Stomach (tissue), 9 donors: ENCODE results near the gene ZMYND8. TPM values are rescaled to one million over a fixed set of nuclear protein-coding genes. Genes with fewer than 3 reads are reported as not detected.

Experiments used
- DNase-seq, 2 donors: peaks; one replicate each; pipeline versions ENCODE4 v3.0.0 to v3.0.0-alpha.2; 2013 to 2019
- H3K27ac ChIP-seq, 5 donors: fragments of 200-600 bp in 4 of 5; sonication (generic) in 4 of 5; one replicate each; pipeline ENCODE4 v1.5.1; 2013 to 2019; ENCODE audit warnings: mild to moderate bottlenecking in 1 of 5, moderate library complexity in 1 of 5
- H3K27me3 ChIP-seq, 3 donors: fragments of 200-600 bp; sonication (generic); one replicate each; pipeline ENCODE4 v1.5.1; 2017 to 2019; ENCODE audit warnings: mixed run types in 1 of 3
- H3K36me3 ChIP-seq, 4 donors: fragments of 200-600 bp; sonication (generic); 1 replicate in 3 of 4; 2 replicates in 1 of 4; pipeline ENCODE4 v1.5.1; 2016 to 2019
- H3K4me1 ChIP-seq, 4 donors: fragments of 200-600 bp; sonication (generic); one replicate each; pipeline ENCODE4 v1.5.1; 2016 to 2019
- H3K4me3 ChIP-seq, 4 donors: fragments of 200-600 bp; sonication (generic) in 3 of 4; one replicate each; pipeline ENCODE4 v1.5.1; 2016 to 2019; ENCODE audit warnings: mild to moderate bottlenecking in 1 of 4
- H3K9me3 ChIP-seq, 4 donors: fragments of 200-600 bp; sonication (generic); one replicate each; pipeline ENCODE4 v1.5.1; 2016 to 2019
- EP300 ChIP-seq: sonication (generic); formaldehyde crosslinking; IDR thresholded peaks from one replicate; pipeline ENCODE4 v1.6.1; 2017; ENCODE audit warnings: antibody characterized with exemption
- POLR2A ChIP-seq, 4 donors: fragments of 450-650 bp; IDR thresholded peaks; one replicate each; pipeline ENCODE4 v1.6.1; 2016; ENCODE audit warnings: antibody characterized with exemption in 4 of 4, control low read depth in 2 of 4, mild to moderate bottlenecking in 1 of 4, moderate library complexity in 1 of 4
- POLR2AphosphoS5 ChIP-seq, 3 donors: sonication (generic); formaldehyde crosslinking; IDR thresholded peaks; one replicate each; pipeline ENCODE4 v1.6.1; 2016; ENCODE audit warnings: antibody characterized with exemption in 3 of 3
- WGBS, 5 donors: extraction: QIAGEN DNeasy Blood & Tissue Kit in 3 of 5; methylation state at CpG; one replicate each; pipeline versions ENCODE4 v1.1.5 to v1.1.7; 2013 to 2018; 5-methylcytosine and 5-hydroxymethylcytosine counted together
- intact Hi-C: fragments of 100-400 bp; cut with DNase I; formaldehyde crosslinking; loops from one replicate; pipeline ENCODE4 v1.15.1; 2023; ENCODE audit warnings: low total_unique reads
- polyA plus RNA-seq, 3 donors: library from polyadenylated mRNA; stranded (reverse); fragments of 200-250 nt; gene quantifications; one replicate each; pipeline ENCODE4 v1.2.3, GENCODE V29; 2013
- total RNA-seq, 5 donors: library from RNA; depleted of rRNA; stranded (reverse); fragments of >200 nt; gene quantifications; one replicate each; pipeline versions ENCODE4 v1.1.0 to v1.2.3, GENCODE V29; 2014 to 2016
- TF ChIP-seq, protein P1 (sequence below), 7 experiments: fragments of 450-650 bp in 4 of 7; fragments of 200-600 bp in 3 of 7; sonication (generic) in 3 of 7; IDR thresholded peaks; one replicate each; pipeline ENCODE4 v1.5.1; 2016 to 2019; ENCODE audit warnings: antibody characterized with exemption in 7 of 7, control low read depth in 2 of 7, mild to moderate bottlenecking in 1 of 7
- donor health status: healthy with polysubstance abuse.
- donor health status: Bipolar disorder and iron deficiency.
- donor health status: healthy.

ZMYND8 gene
- total and polyA plus RNA-seq, 8 donors: 9.2 to 82.6 (median 39.4) TPM

DNA sequence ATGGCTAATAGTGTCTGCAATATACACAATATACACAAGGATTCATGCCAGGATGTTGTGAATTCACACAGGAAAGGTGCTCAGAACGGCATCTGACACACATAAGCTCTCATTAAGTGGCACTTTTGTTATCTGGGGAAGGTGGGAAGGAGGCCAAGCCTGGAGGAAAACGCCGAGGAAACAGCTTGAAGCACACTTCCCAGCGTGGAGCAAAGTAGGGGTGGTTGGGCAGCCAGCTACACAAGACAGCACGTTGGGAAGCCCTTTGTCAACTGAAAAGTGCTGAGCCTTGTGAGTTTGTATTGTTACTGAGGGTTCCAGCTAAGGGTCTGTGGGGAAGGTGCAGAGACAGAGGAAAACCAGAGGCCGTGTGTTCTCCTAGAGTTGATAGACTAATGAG is 181.0 kb downstream of the ZMYND8 start:
- 19 to 41% (median 23%) methylated on average over 6 of the region's 6 CpGs for WGBS, 5 donors
- TF ChIP-seq, protein P1, sequence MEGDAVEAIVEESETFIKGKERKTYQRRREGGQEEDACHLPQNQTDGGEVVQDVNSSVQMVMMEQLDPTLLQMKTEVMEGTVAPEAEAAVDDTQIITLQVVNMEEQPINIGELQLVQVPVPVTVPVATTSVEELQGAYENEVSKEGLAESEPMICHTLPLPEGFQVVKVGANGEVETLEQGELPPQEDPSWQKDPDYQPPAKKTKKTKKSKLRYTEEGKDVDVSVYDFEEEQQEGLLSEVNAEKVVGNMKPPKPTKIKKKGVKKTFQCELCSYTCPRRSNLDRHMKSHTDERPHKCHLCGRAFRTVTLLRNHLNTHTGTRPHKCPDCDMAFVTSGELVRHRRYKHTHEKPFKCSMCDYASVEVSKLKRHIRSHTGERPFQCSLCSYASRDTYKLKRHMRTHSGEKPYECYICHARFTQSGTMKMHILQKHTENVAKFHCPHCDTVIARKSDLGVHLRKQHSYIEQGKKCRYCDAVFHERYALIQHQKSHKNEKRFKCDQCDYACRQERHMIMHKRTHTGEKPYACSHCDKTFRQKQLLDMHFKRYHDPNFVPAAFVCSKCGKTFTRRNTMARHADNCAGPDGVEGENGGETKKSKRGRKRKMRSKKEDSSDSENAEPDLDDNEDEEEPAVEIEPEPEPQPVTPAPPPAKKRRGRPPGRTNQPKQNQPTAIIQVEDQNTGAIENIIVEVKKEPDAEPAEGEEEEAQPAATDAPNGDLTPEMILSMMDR (IDR thresholded peaks at IDR 0.05): no peak
- TF ChIP-seq POLR2AphosphoS5 (IDR thresholded peaks at IDR 0.05): no peak
- no peak for TF ChIP-seq POLR2A (IDR thresholded peaks at IDR 0.05)
- TF ChIP-seq EP300: no peak
- H3K27me3 ChIP-seq: no peaks in the 10 kb centered on the region
- H3K36me3 ChIP-seq: peaks cover 0 to 15% (median 9%) of the 10 kb centered on the region in 4 donors
- intact Hi-C loops: no loop called here
- H3K4me3 ChIP-seq: no peak overlapping the region
- H3K27ac ChIP-seq: no peak overlapping the region
- no peaks in the 10 kb centered on the region for H3K9me3 ChIP-seq
- peak; percentile 49 to 51 for DNase-seq
- H3K4me1 ChIP-seq: peaks cover 0 to 9% (median 6%) of the 10 kb centered on the region in 4 donors

DNA sequence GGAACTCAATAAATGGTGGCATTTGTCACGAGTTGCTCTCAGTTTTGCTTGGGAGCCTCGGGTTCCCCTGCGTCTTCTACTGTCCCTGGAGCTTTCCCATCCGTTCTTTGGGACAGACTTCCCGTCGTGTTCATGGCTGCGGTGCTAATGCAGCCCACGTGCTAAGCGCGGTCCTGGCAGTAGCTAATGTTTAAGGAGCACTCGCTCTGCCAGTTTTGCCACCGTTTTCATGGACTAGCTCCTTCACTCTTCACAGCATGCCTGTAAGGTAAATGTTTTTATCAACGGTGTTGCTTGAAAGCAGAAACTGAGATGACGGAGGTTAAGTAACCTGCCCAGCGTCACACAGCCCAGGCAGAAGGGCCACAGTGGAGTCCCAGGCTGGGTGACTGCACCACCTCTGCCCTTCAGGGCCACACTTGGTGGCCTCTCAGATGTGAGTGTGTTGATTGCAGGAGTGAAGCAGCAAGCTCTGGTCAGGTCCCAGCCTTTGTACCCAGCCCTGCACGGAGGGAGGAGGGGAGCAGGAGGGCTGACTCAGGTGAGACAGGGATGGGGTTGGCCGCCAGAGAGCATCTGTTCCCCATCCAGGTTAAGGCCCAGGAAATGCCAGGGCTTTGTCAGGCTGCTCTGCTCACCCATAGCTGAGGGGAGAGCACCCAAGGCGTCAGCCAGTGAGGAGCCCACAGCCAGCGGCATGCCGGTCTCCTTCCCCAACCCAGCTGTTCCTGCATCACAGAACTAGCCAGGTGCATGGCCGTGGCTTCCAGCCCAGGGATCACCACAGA is 181.8 kb downstream of the ZMYND8 start:
- H3K4me3 ChIP-seq: no peak overlapping the region
- peak in 1 of 2 donors; percentile 60 for DNase-seq
- no peaks in the 10 kb centered on the region for H3K9me3 ChIP-seq
- H3K27ac ChIP-seq: peak overlapping the region in 3 of 5 donors; percentile 9 to 32 (median 11)
- no peaks in the 10 kb centered on the region for H3K27me3 ChIP-seq
- peaks cover 0 to 8% (median 5%) of the 10 kb centered on the region in 4 donors for H3K36me3 ChIP-seq
- WGBS, 5 donors: 51 to 62% (median 61%) methylated on average over 21 of the region's 21 CpGs
- H3K4me1 ChIP-seq: peaks cover 0 to 9% (median 6%) of the 10 kb centered on the region in 4 donors
- intact Hi-C loops: no loop called here
- TF ChIP-seq EP300 (no peak), POLR2AphosphoS5 (IDR thresholded peaks at IDR 0.05) (no peak), POLR2A (IDR thresholded peaks at IDR 0.05) (no peak)
- TF ChIP-seq, protein P1 (IDR thresholded peaks at IDR 0.05): no peak

DNA sequence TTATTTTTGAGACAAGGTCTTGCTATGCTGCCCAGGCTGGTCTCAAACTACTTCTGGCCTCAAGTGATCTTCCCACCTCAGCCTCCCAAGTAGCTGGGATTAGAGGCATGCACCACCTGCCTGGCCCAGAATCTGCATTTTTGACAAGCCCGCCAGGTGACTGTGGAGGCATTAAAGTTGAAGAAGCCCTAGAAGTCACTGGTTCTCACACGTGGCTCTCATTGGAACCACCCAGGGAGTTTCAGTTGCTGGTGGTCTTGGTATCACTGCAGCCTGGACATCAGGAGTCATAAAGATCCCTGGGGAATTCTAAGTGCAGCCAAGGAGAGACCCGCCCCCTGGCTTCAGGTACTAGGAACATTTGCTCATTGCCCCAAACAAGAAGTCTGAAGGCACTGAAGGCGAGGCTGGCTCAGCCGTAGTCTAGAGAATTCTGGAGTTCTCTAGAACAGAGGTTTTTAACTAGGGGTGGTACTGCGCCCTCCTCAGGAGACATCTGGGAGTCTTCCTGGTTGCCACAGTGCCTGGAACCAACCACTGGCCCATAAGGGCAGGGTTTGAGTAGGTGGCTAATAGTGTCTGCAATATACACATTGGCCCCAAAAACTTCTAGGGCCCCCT is 182.8 kb downstream of the ZMYND8 start:
- peaks cover 0 to 8% (median 5%) of the 10 kb centered on the region in 4 donors for H3K36me3 ChIP-seq
- H3K9me3 ChIP-seq: no peaks in the 10 kb centered on the region
- H3K27ac ChIP-seq: no peak overlapping the region
- DNase-seq: no peak
- no peak for TF ChIP-seq EP300
- TF ChIP-seq, protein P1 (IDR thresholded peaks at IDR 0.05): no peak
- TF ChIP-seq POLR2A (IDR thresholded peaks at IDR 0.05): no peak
- no peak for TF ChIP-seq POLR2AphosphoS5 (IDR thresholded peaks at IDR 0.05)
- H3K4me3 ChIP-seq: no peak overlapping the region
- peaks cover 0 to 9% (median 6%) of the 10 kb centered on the region in 4 donors for H3K4me1 ChIP-seq
- no peaks in the 10 kb centered on the region for H3K27me3 ChIP-seq
- intact Hi-C loops: no loop called here
- WGBS, 5 donors: 85 to 94% (median 92%) methylated on average over 6 of the region's 6 CpGs

DNA sequence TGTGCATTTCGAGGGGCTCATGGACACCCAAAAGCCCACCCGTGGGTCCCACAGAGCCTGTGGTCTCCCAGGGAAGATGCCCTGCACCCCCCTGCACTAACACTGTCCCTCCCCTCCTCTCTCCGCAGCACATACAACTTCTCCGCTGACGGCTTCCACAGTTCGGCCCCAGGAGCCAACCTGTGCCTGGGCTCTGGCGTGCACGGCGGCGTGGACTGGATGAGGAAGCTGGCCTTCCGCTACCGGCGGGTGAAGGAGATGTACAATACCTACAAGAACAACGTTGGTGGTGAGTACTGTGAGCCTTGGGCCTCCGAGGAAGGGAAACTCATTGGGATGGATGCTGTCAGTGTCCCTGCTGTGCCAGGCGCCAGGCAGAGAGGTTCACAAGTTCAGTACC is 183.9 kb downstream of the ZMYND8 start:
- intact Hi-C loops: no loop called here
- no peak overlapping the region for H3K4me3 ChIP-seq
- H3K4me1 ChIP-seq: peaks cover 0 to 9% (median 6%) of the 10 kb centered on the region in 4 donors
- no peak for DNase-seq
- TF ChIP-seq, protein P1 (IDR thresholded peaks at IDR 0.05): no peak
- H3K27me3 ChIP-seq: no peaks in the 10 kb centered on the region
- 89 to 94% (median 90%) methylated on average over 16 of the region's 16 CpGs for WGBS, 5 donors
- H3K36me3 ChIP-seq: peaks cover 0 to 8% (median 5%) of the 10 kb centered on the region in 4 donors
- no peaks in the 10 kb centered on the region for H3K9me3 ChIP-seq
- no peak overlapping the region for H3K27ac ChIP-seq
